Lung (tissue), 12 donors: ENCODE measurements around the gene CDK14. TPM values are rescaled to one million over a fixed set of nuclear protein-coding genes. Genes with fewer than 3 reads are reported as not detected.

Experiments used
- ATAC-seq: fragments of 200-7000 bp; cut with Tn5 transposase; one replicate; pipeline ENCODE4 v1.9.1; 2020; ENCODE audit warnings: moderate number of reproducible peaks; ENCODE audit not compliant: insufficient read depth, low FRiP score
- DNase-seq, 3 donors: peaks; one replicate each; pipeline ENCODE4 v3.0.0-alpha.2; 2013 to 2017
- H3K27ac ChIP-seq, 2 donors: one replicate each; pipeline ENCODE4 v1.5.1; 2013; ENCODE audit warnings: mild to moderate bottlenecking in 2 of 2, moderate library complexity in 2 of 2, control low read depth in 1 of 2, inconsistent platforms in 1 of 2, low read depth in 1 of 2, low read length in 1 of 2
- H3K27me3 ChIP-seq, 3 donors: one replicate each; pipeline ENCODE4 v1.5.1; 2013; ENCODE audit warnings: low read length in 2 of 3; ENCODE audit not compliant: control insufficient read depth in 3 of 3, insufficient read depth in 3 of 3
- H3K36me3 ChIP-seq, 4 donors: one replicate each; pipeline ENCODE4 v1.5.1; 2013; ENCODE audit warnings: low read length in 4 of 4, mild to moderate bottlenecking in 1 of 4, moderate library complexity in 1 of 4; ENCODE audit not compliant: control insufficient read depth in 4 of 4, insufficient read depth in 4 of 4
- H3K4me1 ChIP-seq, 5 donors: one replicate each; pipeline ENCODE4 v1.5.1; 2013; ENCODE audit warnings: low read length in 5 of 5, mild to moderate bottlenecking in 2 of 5, moderate library complexity in 1 of 5; ENCODE audit not compliant: control insufficient read depth in 5 of 5, insufficient read depth in 5 of 5
- H3K4me3 ChIP-seq: one replicate; pipeline ENCODE4 v1.5.1; 2013; ENCODE audit warnings: mild to moderate bottlenecking, control low read depth, moderate library complexity
- H3K9ac ChIP-seq, 2 donors: one replicate each; pipeline ENCODE4 v1.5.1; 2013; ENCODE audit warnings: low read length in 2 of 2, control low read depth in 1 of 2; ENCODE audit not compliant: insufficient read depth in 1 of 2
- H3K9me3 ChIP-seq, 4 donors: one replicate each; pipeline ENCODE4 v1.5.1; 2013; ENCODE audit warnings: low read length in 3 of 4, mild to moderate bottlenecking in 1 of 4, moderate library complexity in 1 of 4; ENCODE audit not compliant: control insufficient read depth in 4 of 4, insufficient read depth in 3 of 4
- WGBS, 2 donors: extraction: QIAGEN DNeasy Blood & Tissue Kit; methylation state at CpG; one replicate each; pipeline ENCODE4 v1.1.7; 2013; 5-methylcytosine and 5-hydroxymethylcytosine counted together
- polyA plus RNA-seq, 2 donors: library from polyadenylated mRNA; stranded (reverse); fragments of 200-250 nt; gene quantifications; one replicate each; pipeline ENCODE4 v1.2.1, GENCODE V29; 2013
- total RNA-seq, 2 donors: library from RNA; depleted of rRNA in 1 of 2; stranded (reverse); fragments of >200 nt in 1 of 2; gene quantifications; one replicate each; pipeline ENCODE4 v1.2.1, GENCODE V29; 2014 to 2021
- TF ChIP-seq, protein P1 (sequence below): IDR thresholded peaks from 2 replicates; pipeline ENCODE4 v1.5.1; 2012; ENCODE audit warnings: mild to moderate bottlenecking; ENCODE audit errors: control extremely low read depth, extremely low read depth
- donor health status: control.
- donor health status: control.
- donor health status: Bipolar disorder and iron deficiency.
- donor health status: healthy.
- donor health status: DM: yes; HTN: yes; CAD: no.

Gene CDK14
- total and polyA plus RNA-seq, 4 donors = 4.3 to 117 (median 18.9) TPM

DNA sequence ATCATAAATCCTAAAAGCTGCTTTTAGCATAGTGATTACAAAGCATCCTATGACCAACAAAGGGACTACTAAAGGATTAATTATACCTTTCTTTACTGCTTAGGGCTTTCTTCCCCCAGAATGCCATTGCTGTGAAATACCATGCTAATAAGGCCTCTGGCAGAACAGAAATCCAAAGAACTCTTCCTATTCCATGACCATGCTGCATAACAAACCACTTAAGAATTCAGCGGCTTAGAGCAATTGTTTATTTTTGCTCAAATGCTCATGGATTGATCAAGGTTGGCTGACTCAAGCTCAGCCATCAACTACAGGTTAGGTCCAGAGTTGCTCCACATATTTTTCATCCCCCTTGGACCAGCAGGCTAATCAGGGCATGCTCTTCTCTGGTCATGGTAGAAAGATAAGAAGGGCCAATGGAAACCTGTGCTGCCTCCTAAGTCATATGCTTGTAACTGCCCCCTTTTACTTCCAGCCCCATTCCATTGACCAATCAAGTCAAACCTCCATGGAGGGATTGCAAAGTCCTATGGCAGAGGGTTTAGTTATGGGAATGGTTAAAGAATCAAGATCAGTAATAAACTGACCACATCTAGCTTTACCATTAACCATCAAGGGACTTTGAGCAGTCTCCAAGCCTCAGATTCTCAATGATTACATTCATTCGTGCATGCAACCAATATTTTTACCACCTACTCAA, 423.7 kb downstream of the CDK14 start:
- no peak for ATAC-seq
- Histone ChIP-seq H3K27me3 (no peaks in the 10 kb centered on the region), H3K9me3 (no peaks in the 10 kb centered on the region), H3K4me1 (no peaks in the 10 kb centered on the region), H3K4me3 (no peak overlapping the region), H3K27ac (no peak overlapping the region), H3K9ac (no peak overlapping the region), H3K36me3 (no peaks in the 10 kb centered on the region)
- TF ChIP-seq, protein P1, sequence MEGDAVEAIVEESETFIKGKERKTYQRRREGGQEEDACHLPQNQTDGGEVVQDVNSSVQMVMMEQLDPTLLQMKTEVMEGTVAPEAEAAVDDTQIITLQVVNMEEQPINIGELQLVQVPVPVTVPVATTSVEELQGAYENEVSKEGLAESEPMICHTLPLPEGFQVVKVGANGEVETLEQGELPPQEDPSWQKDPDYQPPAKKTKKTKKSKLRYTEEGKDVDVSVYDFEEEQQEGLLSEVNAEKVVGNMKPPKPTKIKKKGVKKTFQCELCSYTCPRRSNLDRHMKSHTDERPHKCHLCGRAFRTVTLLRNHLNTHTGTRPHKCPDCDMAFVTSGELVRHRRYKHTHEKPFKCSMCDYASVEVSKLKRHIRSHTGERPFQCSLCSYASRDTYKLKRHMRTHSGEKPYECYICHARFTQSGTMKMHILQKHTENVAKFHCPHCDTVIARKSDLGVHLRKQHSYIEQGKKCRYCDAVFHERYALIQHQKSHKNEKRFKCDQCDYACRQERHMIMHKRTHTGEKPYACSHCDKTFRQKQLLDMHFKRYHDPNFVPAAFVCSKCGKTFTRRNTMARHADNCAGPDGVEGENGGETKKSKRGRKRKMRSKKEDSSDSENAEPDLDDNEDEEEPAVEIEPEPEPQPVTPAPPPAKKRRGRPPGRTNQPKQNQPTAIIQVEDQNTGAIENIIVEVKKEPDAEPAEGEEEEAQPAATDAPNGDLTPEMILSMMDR = no peak
- WGBS, 2 donors = 90 to 95% methylated on average over 2 of the region's 2 CpGs
- DNase-seq = no peak

- 80 to 92% methylated on average over 3 of the region's 3 CpGs for WGBS, 2 donors
- Histone ChIP-seq H3K9ac (no peak overlapping the region), H3K4me1 (no peaks in the 10 kb centered on the region), H3K27ac (no peak overlapping the region), H3K27me3 (no peaks in the 10 kb centered on the region), H3K36me3 (no peaks in the 10 kb centered on the region), H3K4me3 (no peak overlapping the region), H3K9me3 (no peaks in the 10 kb centered on the region)
- TF ChIP-seq, protein P1 = no peak
- no peak for DNase-seq
- no peak for ATAC-seq
Measured at GRCh38 chr7:91020636-91021385, 424.7 kb downstream of the CDK14 start.

DNA sequence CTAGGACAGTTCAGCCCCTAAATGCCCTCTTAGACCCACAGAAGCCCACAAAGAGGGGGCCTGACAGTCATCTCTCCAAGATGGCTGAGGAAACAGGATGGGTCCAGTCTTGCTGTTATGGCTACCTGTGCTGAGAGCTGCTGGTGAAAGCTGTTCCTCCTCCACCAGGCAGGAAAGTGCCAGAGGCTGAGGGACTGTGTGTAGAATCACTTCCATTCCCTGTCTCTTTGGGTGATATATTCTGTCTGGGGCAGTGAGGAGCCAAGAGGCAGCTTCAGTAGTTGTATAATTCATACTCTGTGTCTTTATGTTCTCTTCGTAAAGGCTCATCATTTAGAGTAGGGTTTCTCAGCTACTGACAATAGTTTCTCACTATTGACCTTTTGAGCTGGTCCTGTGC, 425.8 kb downstream of the CDK14 start:
- no peaks in the 10 kb centered on the region for H3K27me3 ChIP-seq
- H3K4me1 ChIP-seq = no peaks in the 10 kb centered on the region
- H3K27ac ChIP-seq = no peak overlapping the region
- 94 to 100% methylated on average over 1 of the region's 1 CpG for WGBS, 2 donors
- H3K4me3 ChIP-seq = no peak overlapping the region
- no peak for ATAC-seq
- no peak for DNase-seq
- TF ChIP-seq, protein P1 = no peak
- no peaks in the 10 kb centered on the region for H3K9me3 ChIP-seq
- H3K9ac ChIP-seq = no peak overlapping the region
- no peaks in the 10 kb centered on the region for H3K36me3 ChIP-seq
